Ureter (tissue), 1 donor: ENCODE results near the gene PCBP2. TPM values are rescaled to one million over a fixed set of nuclear protein-coding genes. Genes with fewer than 3 reads are reported as not detected.
A peak's percentile ranks its signal among the peaks of the same experiment; 100 is the strongest.

Source experiments
- DNase-seq: peaks from one replicate; pipeline ENCODE4 v3.0.0-alpha.2; 2020; ENCODE audit warnings: low spot score
- total RNA-seq: library from RNA; stranded (reverse); gene quantifications from one replicate; pipeline ENCODE4 v1.2.4, GENCODE V29; 2023
- donor health status: DM: yes; HTN: yes; CAD: no.

PCBP2 gene
- total RNA-seq, 1 donor from 2014 or later = 675 TPM

GRCh38 chr12:53508534-53509170, 56.8 kb downstream of the PCBP2 start:
- peak; percentile 90 for DNase-seq

- no peak for DNase-seq
Measured at GRCh38 chr12:53510181-53510812, 58.4 kb downstream of the PCBP2 start.

GRCh38 chr12:53513712-53514410, 62.0 kb downstream of the PCBP2 start:
- DNase-seq = no peak

- DNase-seq = no peak
Measured at GRCh38 chr12:53514628-53515290, 62.9 kb downstream of the PCBP2 start.

GRCh38 chr12:53515291-53515680, 63.4 kb downstream of the PCBP2 start:
- no peak for DNase-seq

GRCh38 chr12:53516758-53517455, 65.0 kb downstream of the PCBP2 start:
- DNase-seq = no peak

GRCh38 chr12:53518381-53518780, 66.5 kb downstream of the PCBP2 start:
- no peak for DNase-seq

- DNase-seq = no peak
Measured at GRCh38 chr12:53523131-53523530, 71.2 kb downstream of the PCBP2 start.

GRCh38 chr12:53524476-53524875, 72.6 kb downstream of the PCBP2 start:
- DNase-seq = no peak

- DNase-seq = no peak
Measured at GRCh38 chr12:53530061-53530460, 78.2 kb downstream of the PCBP2 start.

Other genes starting within 250 kb of the PCBP2 start
- gene ITGB7, start 244.9 kb upstream of the PCBP2 start, total RNA-seq = 15.8 TPM
- 101 TPM for gene RARG, start 219.9 kb upstream of the PCBP2 start, total RNA-seq
- 2.3 TPM for gene ESPL1, start 183.8 kb upstream of the PCBP2 start, total RNA-seq
- 468 TPM for gene PFDN5, start 156.6 kb upstream of the PCBP2 start, total RNA-seq
- gene MYG1, start 152.4 kb upstream of the PCBP2 start, total RNA-seq = 50.0 TPM
- 44.1 TPM for gene AAAS, start 130.5 kb upstream of the PCBP2 start, total RNA-seq
- gene SP7, start 115.7 kb upstream of the PCBP2 start, total RNA-seq = not detected
- 104 TPM for gene SP1, start 71.9 kb upstream of the PCBP2 start, total RNA-seq
- gene AMHR2, start 28.2 kb upstream of the PCBP2 start, total RNA-seq = not detected
- 210 TPM for gene PRR13, start 10.4 kb upstream of the PCBP2 start, total RNA-seq
- 19.9 TPM for gene MAP3K12, start 47.4 kb downstream of the PCBP2 start, total RNA-seq
- 38.3 TPM for gene TARBP2, start 49.2 kb downstream of the PCBP2 start, total RNA-seq
- not detected for gene NPFF, start 55.4 kb downstream of the PCBP2 start, total RNA-seq
- 58.3 TPM for gene ATF7, start 174.3 kb downstream of the PCBP2 start, total RNA-seq
- 341 TPM for gene ATP5MC2, start 224.0 kb downstream of the PCBP2 start, total RNA-seq